Measurements from ENCODE around the gene AFP.

The AFP gene

GRCh38 chr4:73426666-73427065 is 9.4 kb upstream of the AFP start:
- Mint-ChIP-seq H3K27me3 (ENCODE audit: low read depth) (no peaks in the 10 kb centered on the region), H3K36me3 (ENCODE audit: low read depth) (no peaks in the 10 kb centered on the region), H3K27ac (no peak overlapping the region), H3K4me3 (no peak overlapping the region), H3K4me1 (no peaks in the 10 kb centered on the region), H3K9me3 (no peaks in the 10 kb centered on the region)
- TF ChIP-seq, protein P1, sequence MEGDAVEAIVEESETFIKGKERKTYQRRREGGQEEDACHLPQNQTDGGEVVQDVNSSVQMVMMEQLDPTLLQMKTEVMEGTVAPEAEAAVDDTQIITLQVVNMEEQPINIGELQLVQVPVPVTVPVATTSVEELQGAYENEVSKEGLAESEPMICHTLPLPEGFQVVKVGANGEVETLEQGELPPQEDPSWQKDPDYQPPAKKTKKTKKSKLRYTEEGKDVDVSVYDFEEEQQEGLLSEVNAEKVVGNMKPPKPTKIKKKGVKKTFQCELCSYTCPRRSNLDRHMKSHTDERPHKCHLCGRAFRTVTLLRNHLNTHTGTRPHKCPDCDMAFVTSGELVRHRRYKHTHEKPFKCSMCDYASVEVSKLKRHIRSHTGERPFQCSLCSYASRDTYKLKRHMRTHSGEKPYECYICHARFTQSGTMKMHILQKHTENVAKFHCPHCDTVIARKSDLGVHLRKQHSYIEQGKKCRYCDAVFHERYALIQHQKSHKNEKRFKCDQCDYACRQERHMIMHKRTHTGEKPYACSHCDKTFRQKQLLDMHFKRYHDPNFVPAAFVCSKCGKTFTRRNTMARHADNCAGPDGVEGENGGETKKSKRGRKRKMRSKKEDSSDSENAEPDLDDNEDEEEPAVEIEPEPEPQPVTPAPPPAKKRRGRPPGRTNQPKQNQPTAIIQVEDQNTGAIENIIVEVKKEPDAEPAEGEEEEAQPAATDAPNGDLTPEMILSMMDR (IDR thresholded peaks at IDR 0.05; ENCODE audit: unreplicated experiment in 3 of 3) = no peak

- H3K27ac Mint-ChIP-seq = no peak overlapping the region
- H3K27me3 Mint-ChIP-seq (ENCODE audit: low read depth) = no peaks in the 10 kb centered on the region
Measured at GRCh38 chr4:73429118-73429517, 6.9 kb upstream of the AFP start.

DNA sequence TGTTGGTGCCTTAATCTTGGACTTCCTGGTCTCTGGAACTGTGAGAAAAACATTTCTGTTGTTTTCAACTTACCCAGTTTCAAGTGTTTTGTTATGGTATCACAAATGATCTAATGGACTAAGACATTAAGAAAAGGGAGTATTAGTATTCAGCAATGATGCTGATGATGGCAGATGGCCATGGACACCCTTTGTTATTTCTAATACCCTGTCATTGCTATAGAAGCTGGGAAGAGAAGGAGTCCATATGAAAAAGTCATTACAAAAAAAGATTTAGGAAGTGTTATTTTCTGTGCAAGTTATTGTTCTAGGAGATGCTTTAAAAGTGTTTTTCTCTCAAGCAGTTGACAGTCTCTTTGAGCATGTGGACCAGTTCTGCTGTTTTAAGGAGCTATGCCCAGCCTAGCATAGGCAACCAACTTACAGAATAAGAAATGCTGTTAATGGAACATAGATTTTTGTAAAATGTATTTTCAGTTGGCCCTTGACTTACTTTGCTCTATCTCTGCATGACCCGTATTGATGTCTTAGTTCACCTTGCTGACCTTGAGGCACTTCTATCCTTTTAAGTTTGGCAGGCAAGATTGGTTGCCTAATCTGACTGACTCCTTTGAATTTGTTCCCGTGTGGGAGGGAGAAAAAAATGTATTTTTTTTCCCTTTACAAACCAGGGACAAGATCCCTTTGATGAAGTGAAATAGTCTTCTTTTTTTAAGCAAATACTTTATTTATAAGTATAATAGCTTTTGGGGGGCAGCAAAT is 6.0 kb upstream of the AFP start:
- Mint-ChIP-seq H3K27me3 (ENCODE audit: low read depth) (no peaks in the 10 kb centered on the region), H3K27ac (no peak overlapping the region), H3K9me3 (no peaks in the 10 kb centered on the region), H3K4me3 (no peak overlapping the region), H3K36me3 (ENCODE audit: low read depth) (no peaks in the 10 kb centered on the region), H3K4me1 (no peaks in the 10 kb centered on the region)
- TF ChIP-seq, protein P1 (IDR thresholded peaks at IDR 0.05; ENCODE audit: unreplicated experiment in 3 of 3) = no peak

More at GRCh38 chr4:73429118-73429517, 6.9 kb upstream of the AFP start:
- Mint-ChIP-seq H3K4me1 (no peaks in the 10 kb centered on the region), H3K36me3 (ENCODE audit: low read depth) (no peaks in the 10 kb centered on the region), H3K9me3 (no peaks in the 10 kb centered on the region), H3K4me3 (no peak overlapping the region)
- TF ChIP-seq, protein P1 (IDR thresholded peaks at IDR 0.05; ENCODE audit: unreplicated experiment in 3 of 3) = no peak

- H3K4me1 Mint-ChIP-seq = no peaks in the 10 kb centered on the region
- H3K27ac Mint-ChIP-seq = no peak overlapping the region
- H3K27me3 Mint-ChIP-seq (ENCODE audit: low read depth) = no peaks in the 10 kb centered on the region
- no peaks in the 10 kb centered on the region for H3K9me3 Mint-ChIP-seq
- TF ChIP-seq, protein P1 (IDR thresholded peaks at IDR 0.05; ENCODE audit: unreplicated experiment in 3 of 3) = no peak
- no peaks in the 10 kb centered on the region for H3K36me3 Mint-ChIP-seq (ENCODE audit: low read depth)
- no peak overlapping the region for H3K4me3 Mint-ChIP-seq
Measured at GRCh38 chr4:73431813-73432168, 4.2 kb upstream of the AFP start.

DNA sequence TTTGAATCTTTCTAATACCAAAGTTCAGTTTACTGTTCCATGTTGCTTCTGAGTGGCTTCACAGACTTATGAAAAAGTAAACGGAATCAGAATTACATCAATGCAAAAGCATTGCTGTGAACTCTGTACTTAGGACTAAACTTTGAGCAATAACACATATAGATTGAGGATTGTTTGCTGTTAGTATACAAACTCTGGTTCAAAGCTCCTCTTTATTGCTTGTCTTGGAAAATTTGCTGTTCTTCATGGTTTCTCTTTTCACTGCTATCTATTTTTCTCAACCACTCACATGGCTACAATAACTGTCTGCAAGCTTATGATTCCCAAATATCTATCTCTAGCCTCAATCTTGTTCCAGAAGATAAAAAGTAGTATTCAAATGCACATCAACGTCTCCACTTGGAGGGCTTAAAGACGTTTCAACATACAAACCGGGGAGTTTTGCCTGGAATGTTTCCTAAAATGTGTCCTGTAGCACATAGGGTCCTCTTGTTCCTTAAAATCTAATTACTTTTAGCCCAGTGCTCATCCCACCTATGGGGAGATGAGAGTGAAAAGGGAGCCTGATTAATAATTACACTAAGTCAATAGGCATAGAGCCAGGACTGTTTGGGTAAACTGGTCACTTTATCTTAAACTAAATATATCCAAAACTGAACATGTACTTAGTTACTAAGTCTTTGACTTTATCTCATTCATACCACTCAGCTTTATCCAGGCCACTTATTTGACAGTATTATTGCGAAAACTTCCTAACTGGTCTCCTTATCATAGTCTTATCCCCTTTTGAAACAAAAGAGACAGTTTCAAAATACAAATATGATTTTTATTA is 3.6 kb upstream of the AFP start:
- Mint-ChIP-seq H3K27me3 (ENCODE audit: low read depth) (no peaks in the 10 kb centered on the region), H3K4me1 (no peaks in the 10 kb centered on the region)

More for the DNA sequence above, 3.6 kb upstream of the AFP start:
- Mint-ChIP-seq H3K36me3 (ENCODE audit: low read depth) (no peaks in the 10 kb centered on the region), H3K9me3 (no peaks in the 10 kb centered on the region), H3K4me3 (no peak overlapping the region), H3K27ac (peak overlapping the region in 1 of 3 experiments; percentile 10)
- TF ChIP-seq, protein P1 (IDR thresholded peaks at IDR 0.05; ENCODE audit: unreplicated experiment in 3 of 3) = no peak
